ENCODE results near the gene PTPRN2. TPM values are rescaled to one million over a fixed set of nuclear protein-coding genes. Genes with fewer than 3 reads are reported as not detected.

The PTPRN2 gene
- total RNA-seq, 1 experiment from 2014 or later = 0.16 TPM

- DNase-seq (ENCODE audit: low read depth, low spot score) = no peak
- in situ Hi-C loops (cut with HindIII; ENCODE audit: low pct_unique_long_range_greater_than_20kb, low sequenced_read_pairs) = no loop called here
These were observed 778.3 kb downstream of the PTPRN2 start for GRCh38 chr7:157809154-157809862.

DNA sequence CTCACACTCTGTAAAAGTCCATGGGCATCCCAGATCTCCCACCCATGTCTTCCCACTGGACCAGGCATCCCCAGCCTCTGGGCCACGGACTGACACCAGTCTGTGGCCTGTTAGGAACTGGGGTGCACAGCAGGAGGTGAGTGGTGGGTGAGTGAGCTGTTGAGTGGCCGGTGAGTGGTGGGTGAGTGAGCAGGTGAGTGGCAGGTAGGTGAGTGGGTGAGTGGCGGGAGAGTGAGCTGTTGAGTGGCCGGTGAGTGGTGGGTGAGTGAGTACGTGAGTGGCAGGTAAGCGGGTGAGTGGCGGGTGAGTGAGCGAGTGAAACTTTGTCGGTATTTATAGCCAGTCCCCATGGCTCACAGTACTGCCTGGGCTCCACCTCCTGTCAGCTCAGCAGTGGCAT is 779.6 kb downstream of the PTPRN2 start:
- DNase-seq (ENCODE audit: low read depth, low spot score) = no peak
- in situ Hi-C loops (cut with HindIII; ENCODE audit: low pct_unique_long_range_greater_than_20kb, low sequenced_read_pairs) = no loop called here

DNA sequence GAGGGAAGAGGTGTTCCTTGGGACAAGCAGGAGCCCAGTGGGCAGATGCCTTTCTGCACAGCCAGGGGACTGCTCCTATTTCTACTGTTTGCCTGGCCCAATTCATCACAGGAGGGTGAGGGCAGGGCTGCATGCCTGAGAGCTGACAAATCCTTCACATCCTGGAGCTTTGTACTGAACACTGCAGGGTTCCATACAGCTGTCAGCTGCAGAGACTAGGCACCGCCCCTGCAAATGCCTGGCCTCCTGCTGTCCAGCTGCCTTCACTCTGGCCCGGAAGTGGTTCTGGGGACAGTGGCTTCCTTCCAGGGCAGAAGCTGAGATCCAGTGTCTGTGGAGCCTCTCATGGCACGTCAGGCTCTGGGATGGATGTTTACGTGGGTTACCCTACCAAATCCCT is 780.1 kb downstream of the PTPRN2 start:
- in situ Hi-C loops (cut with HindIII; ENCODE audit: low pct_unique_long_range_greater_than_20kb, low sequenced_read_pairs) = no loop called here
- no peak for DNase-seq (ENCODE audit: low read depth, low spot score)

- DNase-seq (ENCODE audit: low read depth, low spot score) = no peak
- in situ Hi-C loops (cut with HindIII; ENCODE audit: low pct_unique_long_range_greater_than_20kb, low sequenced_read_pairs) = no loop called here
These were observed 780.9 kb downstream of the PTPRN2 start for GRCh38 chr7:157806711-157807110.

- in situ Hi-C loops (cut with HindIII; ENCODE audit: low pct_unique_long_range_greater_than_20kb, low sequenced_read_pairs) = no loop called here
- no peak for DNase-seq (ENCODE audit: low read depth, low spot score)
These were observed 781.9 kb downstream of the PTPRN2 start for GRCh38 chr7:157805713-157806112.

DNA sequence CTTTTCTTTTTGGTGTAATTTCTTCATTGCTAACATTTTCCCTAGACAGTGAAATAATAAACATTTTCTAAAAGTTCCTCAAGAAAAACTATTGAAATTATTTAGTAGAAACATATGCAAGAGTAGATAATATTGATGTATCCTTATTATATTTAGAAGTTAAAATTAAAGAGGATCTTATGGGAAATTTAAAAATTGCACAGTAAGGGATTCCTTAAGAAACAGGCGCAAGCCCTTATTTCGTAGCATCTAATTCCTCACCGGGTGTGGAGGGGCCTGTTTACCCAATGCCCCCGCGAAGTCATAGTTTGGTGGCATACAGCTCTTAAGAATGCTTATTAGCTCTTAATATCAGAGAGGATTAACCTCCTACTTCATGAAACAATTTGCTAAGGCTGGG is 783.7 kb downstream of the PTPRN2 start:
- no peak for DNase-seq (ENCODE audit: low read depth, low spot score)
- in situ Hi-C loops (cut with HindIII; ENCODE audit: low pct_unique_long_range_greater_than_20kb, low sequenced_read_pairs) = no loop called here

GRCh38 chr7:157801971-157802675 is 785.5 kb downstream of the PTPRN2 start:
- DNase-seq (ENCODE audit: low read depth, low spot score) = no peak
- in situ Hi-C loops (cut with HindIII; ENCODE audit: low pct_unique_long_range_greater_than_20kb, low sequenced_read_pairs) = no loop called here

DNA sequence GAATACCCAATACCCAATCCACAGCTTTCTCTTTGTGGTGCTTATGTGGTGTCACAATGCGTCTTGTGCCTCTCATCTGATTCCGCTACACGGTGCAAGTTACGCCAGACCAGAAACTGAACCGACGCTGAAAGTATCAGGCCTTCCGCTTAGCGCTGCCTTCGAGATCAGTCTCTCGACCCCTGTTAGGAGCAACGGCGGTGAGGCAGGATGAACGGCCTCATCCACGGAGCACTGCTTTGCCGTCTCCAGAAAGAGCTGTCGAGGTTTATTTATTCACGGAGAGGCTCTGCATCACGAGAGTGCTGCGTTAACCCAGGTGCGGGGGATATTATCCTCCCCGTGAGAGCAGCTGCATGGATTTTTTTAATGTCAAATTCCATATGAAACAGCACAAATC is 786.5 kb downstream of the PTPRN2 start:
- no peak for DNase-seq (ENCODE audit: low read depth, low spot score)
- in situ Hi-C loops (cut with HindIII; ENCODE audit: low pct_unique_long_range_greater_than_20kb, low sequenced_read_pairs) = no loop called here

DNA sequence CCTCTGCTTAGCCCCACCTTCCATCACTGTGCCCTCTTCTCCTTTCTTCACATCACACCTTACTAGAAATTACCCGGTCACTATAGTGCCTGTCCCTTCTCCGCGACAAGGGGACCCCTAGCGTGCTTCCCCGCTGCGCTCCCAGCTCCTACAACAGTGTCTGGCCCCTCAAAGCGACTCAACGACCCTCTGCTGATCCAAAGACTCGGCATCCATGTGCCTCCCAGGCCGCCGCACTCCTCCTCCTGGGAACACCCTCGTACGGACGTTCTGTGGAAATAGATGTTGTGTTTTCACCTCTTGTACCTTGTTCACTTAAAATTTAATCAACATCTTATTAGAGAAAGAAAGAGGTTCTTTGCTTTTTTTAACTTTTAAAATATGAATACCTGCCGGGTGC is 787.3 kb downstream of the PTPRN2 start:
- in situ Hi-C loops (cut with HindIII; ENCODE audit: low pct_unique_long_range_greater_than_20kb, low sequenced_read_pairs) = no loop called here
- no peak for DNase-seq (ENCODE audit: low read depth, low spot score)

- in situ Hi-C loops (cut with HindIII; ENCODE audit: low pct_unique_long_range_greater_than_20kb, low sequenced_read_pairs) = no loop called here
- no peak for DNase-seq (ENCODE audit: low read depth, low spot score)
These were observed 788.4 kb downstream of the PTPRN2 start for GRCh38 chr7:157799076-157799685.

DNA sequence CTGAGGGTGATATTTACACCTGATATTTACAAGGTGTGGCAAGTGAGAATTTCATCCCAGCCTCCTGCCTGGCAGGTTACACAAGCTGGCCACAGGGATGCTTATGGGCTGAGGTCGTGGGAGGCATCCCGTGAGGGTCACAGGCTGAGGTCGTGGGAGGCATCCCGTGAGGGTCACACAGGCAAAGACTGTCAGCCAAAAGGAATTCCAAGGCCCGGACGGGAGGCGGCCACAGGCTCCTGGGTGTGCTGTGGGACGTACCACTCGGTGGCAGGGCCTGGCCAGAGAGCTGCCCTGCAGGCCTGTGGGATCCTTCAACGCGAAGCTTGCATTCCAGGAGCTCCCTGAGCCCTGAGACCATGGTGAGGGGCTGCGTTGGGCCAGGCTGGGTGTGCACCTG is 790.3 kb downstream of the PTPRN2 start:
- in situ Hi-C loops (cut with HindIII; ENCODE audit: low pct_unique_long_range_greater_than_20kb, low sequenced_read_pairs) = no loop called here
- DNase-seq (ENCODE audit: low read depth, low spot score) = no peak

DNA sequence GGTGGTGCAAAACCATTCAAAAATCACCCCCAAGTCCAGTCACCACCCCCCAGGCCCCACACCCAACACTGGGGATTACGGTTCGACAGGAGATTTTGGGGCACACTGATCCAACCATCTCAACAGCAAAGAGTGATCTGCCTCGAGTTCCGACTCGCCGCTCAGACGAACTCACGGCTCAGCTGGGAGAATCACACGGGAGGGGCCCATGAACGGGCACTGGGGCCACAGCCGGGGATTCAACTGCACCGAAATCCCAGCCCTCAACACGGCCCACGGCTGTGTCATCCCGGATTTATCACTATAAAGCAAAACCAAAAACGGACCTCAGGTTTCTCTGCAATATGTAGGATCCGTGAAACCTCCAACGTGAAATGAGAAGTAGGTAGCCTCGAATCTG is 790.8 kb downstream of the PTPRN2 start:
- in situ Hi-C loops (cut with HindIII; ENCODE audit: low pct_unique_long_range_greater_than_20kb, low sequenced_read_pairs) = no loop called here

DNA sequence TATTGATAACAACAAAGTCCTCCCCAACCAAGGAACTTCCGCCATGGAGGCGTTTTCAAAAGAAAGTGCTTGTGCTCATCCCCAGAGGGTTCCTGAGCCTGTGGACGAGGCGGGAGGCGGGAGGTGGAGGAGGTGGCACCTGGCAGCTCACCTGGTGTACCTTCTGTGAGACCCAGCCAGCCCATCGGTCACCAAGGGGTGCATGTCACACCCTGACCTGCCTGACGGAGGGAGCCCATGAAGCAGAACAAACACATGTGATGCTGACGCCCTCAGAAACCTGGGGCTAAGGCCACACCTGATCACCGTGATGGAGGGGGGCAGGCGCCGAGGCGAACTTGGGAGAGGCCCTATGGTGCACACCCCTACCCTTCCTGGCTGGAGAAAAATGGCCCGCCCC is 792.0 kb downstream of the PTPRN2 start:
- in situ Hi-C loops (cut with HindIII; ENCODE audit: low pct_unique_long_range_greater_than_20kb, low sequenced_read_pairs) = no loop called here
- no peak for DNase-seq (ENCODE audit: low read depth, low spot score)

More for the DNA sequence above, 790.8 kb downstream of the PTPRN2 start:
- DNase-seq (ENCODE audit: low read depth, low spot score) = no peak

DNA sequence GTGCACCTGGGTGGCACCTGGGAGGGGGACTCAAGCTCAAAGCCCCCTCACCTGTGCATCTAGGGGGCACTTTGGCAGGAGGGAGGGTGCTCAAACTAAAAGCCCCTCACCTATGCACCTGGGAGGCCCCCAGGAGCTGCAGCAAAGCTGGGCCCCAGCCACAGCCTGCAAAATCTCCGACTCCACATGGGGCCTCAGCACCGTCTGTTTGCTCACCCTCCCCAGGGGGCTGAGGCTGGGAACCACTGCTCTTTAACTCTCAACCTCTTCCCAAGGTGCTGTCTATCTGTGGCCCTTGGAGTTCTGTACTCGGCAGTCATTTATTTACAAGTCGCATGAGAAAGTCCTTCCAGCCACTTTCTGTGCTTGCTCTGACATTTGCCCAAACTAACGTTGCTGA is 792.4 kb downstream of the PTPRN2 start:
- in situ Hi-C loops (cut with HindIII; ENCODE audit: low pct_unique_long_range_greater_than_20kb, low sequenced_read_pairs) = no loop called here
- DNase-seq (ENCODE audit: low read depth, low spot score) = no peak

DNA sequence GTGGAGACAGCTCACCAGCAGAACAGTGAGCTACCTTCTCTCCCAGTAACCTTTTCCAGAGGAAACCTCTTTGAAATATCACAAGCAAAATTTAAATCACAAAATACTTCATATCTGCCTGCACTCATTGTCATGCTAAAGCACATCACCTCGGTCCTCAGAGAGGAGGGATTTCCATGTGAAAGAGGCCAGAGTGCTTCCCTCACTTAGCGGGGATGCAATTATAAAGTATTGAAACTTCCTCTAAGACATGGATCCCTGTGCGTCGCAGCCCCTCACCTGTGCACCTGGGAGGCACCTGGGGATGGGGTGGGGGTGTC is 792.9 kb downstream of the PTPRN2 start:
- in situ Hi-C loops (cut with HindIII; ENCODE audit: low pct_unique_long_range_greater_than_20kb, low sequenced_read_pairs) = no loop called here
- no peak for DNase-seq (ENCODE audit: low read depth, low spot score)

- no peak for DNase-seq (ENCODE audit: low read depth, low spot score)
- in situ Hi-C loops (cut with HindIII; ENCODE audit: low pct_unique_long_range_greater_than_20kb, low sequenced_read_pairs) = no loop called here
These were observed 793.5 kb downstream of the PTPRN2 start for GRCh38 chr7:157793973-157794745.

DNA sequence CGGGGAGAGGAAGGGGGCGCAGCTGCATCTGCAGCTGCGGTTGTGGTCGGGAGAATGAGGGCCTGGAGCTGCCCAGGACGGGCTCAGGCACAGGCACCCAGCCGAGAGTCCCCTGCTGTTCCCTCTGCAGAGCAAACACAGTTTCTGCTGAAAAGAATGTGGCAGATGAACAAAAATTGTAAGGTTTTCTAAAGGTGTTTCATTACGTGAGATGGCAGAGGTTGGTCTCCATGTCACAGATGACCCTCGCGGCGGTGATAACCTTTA is 794.6 kb downstream of the PTPRN2 start:
- no peak for DNase-seq (ENCODE audit: low read depth, low spot score)
- in situ Hi-C loops (cut with HindIII; ENCODE audit: low pct_unique_long_range_greater_than_20kb, low sequenced_read_pairs) = no loop called here

DNA sequence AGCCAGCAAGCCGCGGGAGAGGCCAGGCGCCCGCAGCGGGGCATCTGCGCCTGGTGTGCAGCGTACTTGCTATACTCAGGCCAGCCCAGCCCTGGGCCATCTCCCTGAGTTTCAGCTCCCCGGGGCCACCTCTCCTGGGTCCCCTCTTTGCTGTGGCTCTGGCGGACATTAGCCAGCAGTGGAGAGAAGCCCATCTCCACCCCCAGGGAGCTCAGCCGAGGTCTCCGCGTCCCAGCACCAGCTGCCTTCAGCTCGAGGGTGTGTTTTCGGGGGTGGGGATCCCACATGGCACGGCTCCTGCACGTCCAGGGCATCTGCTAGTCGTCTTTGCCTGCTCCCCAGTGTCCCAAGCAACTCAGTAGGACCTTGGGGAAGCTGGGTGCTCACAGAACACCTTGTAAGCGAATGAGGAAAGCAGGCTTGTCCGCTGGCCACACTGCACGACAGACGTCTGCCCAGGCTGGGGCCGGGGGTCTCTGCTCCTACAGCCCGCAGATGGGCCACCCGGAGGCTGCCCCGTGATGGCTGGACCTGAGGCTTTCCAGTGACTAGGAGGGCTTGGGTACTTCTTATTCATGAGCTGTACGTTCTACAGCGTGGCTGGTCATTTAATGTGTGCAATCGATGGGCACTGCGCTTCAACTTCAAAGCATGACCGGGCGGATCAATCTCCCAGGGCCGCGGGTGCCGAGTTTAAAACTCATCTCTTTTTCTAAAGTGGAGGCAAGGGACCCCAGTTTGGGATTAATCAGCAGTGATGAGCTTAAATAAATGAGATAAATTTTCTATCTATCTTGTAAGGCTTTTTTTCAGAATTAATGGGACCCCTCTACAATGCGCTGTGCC is 795.2 kb downstream of the PTPRN2 start:
- in situ Hi-C loops (cut with HindIII; ENCODE audit: low pct_unique_long_range_greater_than_20kb, low sequenced_read_pairs) = no loop called here
- no peak for DNase-seq (ENCODE audit: low read depth, low spot score)

Data from SK-MEL-5 (cell line).